Amygdala (tissue), 56 donors: ENCODE results near the gene ARSK.
A peak's percentile ranks its signal among the peaks of the same experiment; 100 is the strongest.

Experiments
- DNase-seq, 56 donors: peaks; one replicate each; lab custom pipeline; 2025; lab: John Stamatoyannopoulos, UW

Gene ARSK

GRCh38 chr5:95554647-95555548 lies at the start of gene ARSK, which contains the start of gene SKIC3:
ARSK (plus strand) TSS chr5:95555101; CDS start chr5:95555279, 178 bp downstream.
SKIC3 (minus strand) TSS chr5:95554977; CDS start chr5:95547150, 7,827 bp downstream.
- DNase-seq: peak; percentile 75 to 98 (median 91)

DNA sequence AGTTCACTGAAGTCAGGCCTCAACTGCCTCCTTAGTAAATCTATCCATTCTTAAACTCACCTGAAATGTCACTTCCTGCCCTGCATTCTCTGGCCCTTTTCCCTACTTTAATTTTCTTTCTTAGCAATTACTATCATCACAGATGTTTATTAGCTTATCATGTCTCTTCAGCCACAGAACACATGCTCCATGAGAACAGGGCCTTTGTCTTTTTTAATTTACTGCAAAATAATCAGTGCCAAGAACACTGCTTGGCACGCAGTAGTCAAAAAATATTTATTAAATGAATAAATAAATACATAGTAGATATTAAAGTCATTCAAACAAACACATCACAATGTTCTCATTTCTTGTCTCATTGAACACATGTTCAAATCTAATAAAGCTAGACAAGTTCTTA lies 46.4 kb upstream of the ARSK start:
- DNase-seq: no peak

DNA sequence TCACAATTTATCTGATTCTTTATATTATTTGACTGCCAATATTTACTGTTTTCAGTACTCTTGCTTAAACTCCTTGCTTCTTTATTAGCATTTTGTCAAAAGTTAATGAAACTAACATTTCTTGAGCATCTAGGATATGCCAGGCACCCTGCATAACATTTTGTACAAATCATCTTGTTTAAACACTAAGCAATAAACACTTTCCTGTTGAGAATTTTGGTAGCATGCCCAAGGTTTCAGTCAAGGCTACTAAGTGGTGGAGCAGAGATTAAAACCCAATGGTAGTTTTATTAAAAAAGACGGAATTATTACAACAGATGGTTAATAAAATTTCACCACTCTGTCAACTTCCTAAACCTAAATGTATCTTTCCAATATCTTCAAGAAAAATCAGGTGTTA lies 43.3 kb upstream of the ARSK start:
- no peak for DNase-seq

DNA sequence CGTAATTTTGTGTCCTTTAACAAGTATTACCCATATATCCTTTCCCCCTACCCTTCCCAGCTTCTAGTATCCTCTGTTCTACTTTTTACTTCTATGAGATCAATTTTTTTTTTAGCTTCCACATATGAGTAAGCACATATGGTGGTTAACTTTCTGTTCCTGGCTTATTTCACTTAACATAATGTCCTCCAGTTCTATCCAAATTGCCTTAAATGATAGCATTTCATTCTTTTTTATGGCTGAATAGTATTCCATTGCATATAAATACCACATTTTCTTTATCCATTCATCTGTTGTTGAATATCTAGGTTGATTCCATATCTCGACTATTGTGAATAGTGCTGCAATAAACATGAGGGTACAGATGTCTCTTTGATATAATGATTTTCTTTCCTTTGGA lies 36.5 kb upstream of the ARSK start:
- DNase-seq: no peak

GRCh38 chr5:95519151-95519550 lies 35.8 kb upstream of the ARSK start:
- DNase-seq: no peak

DNA sequence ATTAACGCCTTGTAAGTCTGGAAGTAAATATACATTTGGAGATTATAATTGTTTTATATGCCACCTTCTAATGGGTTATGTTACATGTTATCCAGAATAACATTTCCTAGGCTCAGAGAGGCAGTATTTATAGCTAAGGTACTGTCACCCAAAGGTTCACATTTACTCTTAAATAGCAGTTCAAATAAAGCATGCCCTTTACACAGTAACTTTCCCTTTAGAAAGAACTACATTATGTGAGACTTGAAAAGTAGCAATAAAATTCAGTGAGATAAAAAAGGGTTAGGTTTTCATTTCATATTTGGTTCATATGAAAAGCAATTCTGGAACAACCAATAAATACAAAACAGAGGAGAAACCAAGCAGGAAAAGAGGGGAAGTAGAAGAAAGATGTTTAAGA lies 35.2 kb upstream of the ARSK start:
- no peak for DNase-seq

- no peak for DNase-seq
These were observed 34.7 kb upstream of the ARSK start for GRCh38 chr5:95520206-95520605.

DNA sequence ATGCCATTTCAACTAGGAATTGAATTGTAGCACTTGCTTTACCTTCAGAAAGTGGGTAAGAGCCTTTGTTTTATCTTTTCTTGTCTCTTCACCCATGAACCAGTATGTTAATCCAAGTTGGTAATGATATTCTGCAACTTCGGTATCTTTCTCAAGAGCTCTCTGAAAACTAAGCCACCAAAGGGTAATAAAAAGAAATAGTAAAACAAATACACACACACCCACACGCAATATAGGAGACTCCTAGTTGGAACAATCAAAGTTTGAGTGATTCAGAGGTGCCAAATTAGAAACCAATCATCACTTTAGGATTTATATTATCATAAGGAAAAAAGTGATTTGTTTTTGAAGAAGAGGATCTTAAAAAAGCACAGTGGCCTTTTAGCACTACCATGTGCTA lies 30.5 kb upstream of the ARSK start:
- DNase-seq: no peak

DNA sequence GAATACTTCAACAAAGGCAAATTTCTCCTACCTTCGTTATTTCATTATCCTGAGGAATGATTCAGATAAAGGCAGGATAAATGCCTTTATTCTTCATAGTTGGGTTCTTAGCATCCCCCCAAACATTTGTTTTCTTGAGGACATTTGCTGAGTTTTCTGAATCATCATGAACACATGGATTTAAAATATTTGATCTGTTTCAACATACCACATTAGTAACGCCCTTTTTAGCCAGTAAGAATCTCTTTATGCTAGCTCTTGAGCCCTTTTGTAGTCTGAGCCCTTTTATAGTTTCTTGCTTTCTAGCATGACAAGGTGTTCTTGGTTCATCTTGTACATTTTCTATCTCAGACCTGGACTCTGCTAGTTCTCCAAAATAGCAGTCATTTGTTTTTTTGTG lies 28.0 kb upstream of the ARSK start:
- no peak for DNase-seq

GRCh38 chr5:95528565-95528964 lies 26.3 kb upstream of the ARSK start:
- no peak for DNase-seq

DNA sequence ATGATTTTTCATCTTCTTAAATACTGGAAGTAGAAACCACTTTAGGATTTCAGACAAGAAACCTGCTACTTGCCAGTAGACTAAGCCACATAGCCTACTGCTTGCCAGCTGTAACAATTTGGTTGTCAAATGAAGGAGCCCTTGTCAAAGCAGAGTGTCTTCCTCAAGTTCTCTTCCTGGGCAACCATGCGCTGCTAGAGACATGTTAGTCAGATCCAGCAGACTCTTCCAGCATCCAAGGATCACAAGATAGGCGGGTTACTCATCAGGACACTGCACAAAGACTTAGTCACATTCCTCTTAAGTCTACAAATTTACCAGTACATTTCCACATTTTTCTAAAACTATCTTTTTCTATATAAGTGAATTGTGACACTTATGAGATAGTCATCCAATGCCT lies 24.5 kb upstream of the ARSK start:
- peak in 4 of 56 donors; percentile 0 to 1 (median 1) for DNase-seq

- DNase-seq: no peak
These were observed 23.4 kb upstream of the ARSK start for GRCh38 chr5:95531491-95531890.

DNA sequence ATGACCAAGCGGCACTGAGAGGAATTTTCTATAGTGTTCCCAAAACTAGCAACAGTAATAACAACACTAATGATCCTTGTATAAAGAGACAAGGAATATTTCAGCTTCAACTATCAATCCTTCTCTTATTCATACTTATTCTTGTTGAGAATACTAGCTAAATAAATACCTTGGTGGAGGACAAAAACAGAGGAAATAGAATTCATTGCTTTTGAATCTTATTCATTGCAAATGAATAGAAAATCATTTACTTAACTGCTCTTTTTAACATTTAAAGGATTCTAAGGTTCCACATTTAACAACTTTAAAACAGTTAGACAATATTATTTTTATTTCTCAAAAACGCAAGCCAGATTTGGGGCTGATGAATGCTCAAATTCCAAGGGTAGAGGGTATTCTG lies 22.5 kb upstream of the ARSK start:
- no peak for DNase-seq

- DNase-seq: no peak
These were observed 21.8 kb upstream of the ARSK start for GRCh38 chr5:95533106-95533505.

DNA sequence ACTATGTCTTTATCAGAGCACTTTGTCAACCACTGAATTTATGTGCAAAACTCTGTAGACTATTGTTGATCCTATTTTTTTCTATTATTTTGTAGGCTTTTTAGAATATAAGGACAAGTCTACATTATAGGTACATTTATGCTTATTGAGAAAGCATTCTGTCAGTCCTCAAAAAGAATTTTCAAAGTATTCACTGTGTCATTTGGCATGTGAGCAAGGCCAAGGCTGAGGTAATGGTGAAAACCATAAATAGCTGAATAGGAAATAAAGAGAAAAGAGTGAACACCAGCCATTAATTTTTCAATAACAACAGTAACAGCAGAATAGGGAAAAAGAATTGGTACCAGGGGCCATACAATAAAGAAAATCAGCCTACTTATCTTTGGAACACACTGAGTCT lies 21.1 kb upstream of the ARSK start:
- DNase-seq: no peak

DNA sequence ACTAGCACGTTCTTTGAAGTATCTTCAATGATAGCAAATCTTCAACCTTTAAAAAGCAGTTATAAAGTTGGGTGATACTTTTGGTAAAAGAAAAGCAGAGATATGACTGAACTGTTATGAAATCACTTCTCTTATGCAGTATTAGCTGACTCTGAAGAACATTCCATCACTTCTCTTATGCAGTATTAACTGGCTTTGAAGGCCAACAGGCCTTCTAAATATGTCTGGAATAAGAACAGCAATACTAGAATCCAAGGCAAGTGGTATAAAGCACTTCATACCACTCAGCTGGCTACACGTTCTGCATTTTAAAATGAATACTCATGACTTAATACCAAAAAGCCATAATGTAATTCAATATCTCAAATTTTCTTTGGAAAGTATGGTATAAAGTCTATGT lies 17.4 kb upstream of the ARSK start:
- DNase-seq: no peak

GRCh38 chr5:95543017-95543705 lies 11.7 kb upstream of the ARSK start:
- no peak for DNase-seq

DNA sequence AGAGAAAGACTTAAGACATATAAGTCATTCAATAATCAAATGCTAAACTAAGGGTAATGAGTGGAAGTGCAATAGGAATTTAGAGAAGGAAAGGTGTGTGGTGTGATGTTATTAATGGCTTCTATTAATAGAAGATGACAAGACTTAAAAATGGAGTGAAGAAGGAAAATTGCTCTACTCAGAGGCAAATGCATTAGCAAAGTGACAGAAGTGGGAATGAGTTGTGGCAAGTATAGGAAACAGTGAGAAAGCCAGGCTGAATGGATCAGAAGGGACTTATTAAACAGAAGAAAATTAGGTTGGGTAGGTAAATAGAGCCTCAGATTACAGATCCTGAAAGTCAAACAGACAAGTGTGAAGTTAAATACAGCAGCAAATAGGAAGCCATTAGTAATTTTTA lies 5.9 kb upstream of the ARSK start:
- no peak for DNase-seq

DNA sequence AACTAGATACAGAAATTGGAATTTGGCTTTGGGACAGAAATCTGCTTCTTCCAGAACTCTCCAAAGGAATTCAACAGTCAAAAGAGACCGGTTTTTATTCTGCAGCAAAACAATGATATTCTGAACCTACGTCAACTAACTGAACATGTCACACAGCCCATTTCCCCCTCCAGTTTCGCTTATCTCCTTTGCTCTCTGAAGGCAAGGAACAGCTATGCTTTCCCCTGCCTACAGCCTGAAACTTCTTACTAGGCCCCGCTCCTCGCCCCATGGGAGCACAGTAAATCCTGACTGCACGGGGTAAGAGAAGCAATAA lies 612 bp upstream of the ARSK start:
- peak in 1 of 56 donors; percentile 61 for DNase-seq

- no peak for DNase-seq
These were observed 652 bp downstream of the ARSK start for GRCh38 chr5:95555553-95555952.

DNA sequence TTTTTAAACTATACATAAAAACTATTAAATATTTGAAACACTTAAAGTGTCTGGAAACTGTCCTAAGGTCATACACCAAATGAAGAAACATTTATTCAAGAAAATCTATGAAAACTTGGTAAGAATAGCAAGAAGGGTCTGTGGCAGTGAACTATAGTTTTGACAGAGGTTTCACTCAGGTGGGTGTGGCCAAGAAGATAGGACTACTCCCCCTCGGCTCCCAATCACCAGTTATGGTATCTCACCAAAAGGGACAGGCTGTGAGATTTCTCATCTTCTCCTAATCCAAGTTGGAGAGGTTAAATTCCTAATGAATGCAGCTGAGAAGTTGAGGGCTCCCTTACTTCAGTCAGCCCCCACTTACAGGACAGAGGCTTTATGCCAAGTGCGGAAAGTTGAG lies 2.9 kb downstream of the ARSK start:
- no peak for DNase-seq

- DNase-seq: no peak
These were observed 7.4 kb downstream of the ARSK start for GRCh38 chr5:95562282-95562681.
